Measurements from ENCODE around the gene NUMBL.
"Not testable (repeated sequence)": the region's sequence is repeated elsewhere in the genome, so short reads cannot be mapped to it uniquely, and the experiment has no call there.

The NUMBL gene

GRCh38 chr19:40625406-40626120, 64.9 kb downstream of the NUMBL start:
- DNase-seq = no peak

- not testable (repeated sequence) for DNase-seq
Measured at GRCh38 chr19:40624369-40625153, 65.9 kb downstream of the NUMBL start.

GRCh38 chr19:40623403-40624251, 66.8 kb downstream of the NUMBL start:
- DNase-seq = no peak

GRCh38 chr19:40622773-40623075, 67.7 kb downstream of the NUMBL start:
- DNase-seq = no peak

- no peak for DNase-seq
Measured at GRCh38 chr19:40621966-40622772, 68.3 kb downstream of the NUMBL start.

GRCh38 chr19:40621283-40621682, 69.2 kb downstream of the NUMBL start:
- DNase-seq = no peak

- DNase-seq = no peak
Measured at GRCh38 chr19:40620161-40620485, 70.3 kb downstream of the NUMBL start.

GRCh38 chr19:40619333-40620160, 70.9 kb downstream of the NUMBL start:
- DNase-seq = no peak

- DNase-seq = no peak
Measured at GRCh38 chr19:40617961-40618360, 72.5 kb downstream of the NUMBL start.

GRCh38 chr19:40616941-40617340, 73.5 kb downstream of the NUMBL start:
- DNase-seq = no peak

GRCh38 chr19:40616178-40616577, 74.3 kb downstream of the NUMBL start:
- DNase-seq = no peak
